Measurements from ENCODE around the gene IRF9. TPM values are rescaled to one million over a fixed set of nuclear protein-coding genes. Genes with fewer than 3 reads are reported as not detected.

The IRF9 gene
- total RNA-seq, 2 experiments from 2014 or later: 35.1 to 39.1 TPM

GRCh38 chr14:24149302-24149969 lies 11.6 kb upstream of the IRF9 start:
- Histone ChIP-seq H3K4me1 (ENCODE audit: insufficient read depth, low read length, poor library complexity, severe bottlenecking) (peaks cover 17% of the 10 kb centered on the region), H3K9me3 (ENCODE audit: low read length) (no peaks in the 10 kb centered on the region), H4K20me1 (ENCODE audit: insufficient read depth, low read length) (no peaks in the 10 kb centered on the region), H3K79me2 (ENCODE audit: insufficient read depth, low read depth, low read length) (peaks cover 19% of the 10 kb centered on the region; the same call in 1 of the 2 replicates), H3K9me2 (ENCODE audit: insufficient read depth, low read length) (no peaks in the 10 kb centered on the region), H3K36me3 (ENCODE audit: insufficient read depth, low read length) (peaks cover 49% of the 10 kb centered on the region), H3K4me2 (ENCODE audit: low read length) (no peak overlapping the region), H3K27ac (ENCODE audit: low read depth, low read length, poor library complexity, severe bottlenecking) (no peak overlapping the region), H3K4me3 (ENCODE audit: low read depth, low read length, poor library complexity, severe bottlenecking) (no peak overlapping the region), H2AFZ (ENCODE audit: low read length) (no peak overlapping the region)
- DNase-seq (ENCODE audit: low spot score): no peak
- BruUV-seq (replicated peaks): no TSS peak
- POLR2A ChIA-PET: interaction anchor here (1.1 to 3.9 kb wide), 2 partner anchors 54 to 55 kb away, joined by 3 to 20 read pairs; partner anchors contain the start of gene PCK2
- intact Hi-C loops (cut with micrococcal nuclease; ENCODE audit: unreplicated experiment): loop anchor here (10.0 kb wide), 1 partner anchor 845 kb away; the partner anchor contains the start of genes BCL2L2 and PPP1R3E
- CTCF ChIA-PET (ENCODE audit: unreplicated experiment): interaction anchor here (1.1 kb wide), 1 partner anchor 12 kb away, joined by 4 read pairs; the partner anchor contains the start of gene IRF9
- TF ChIP-seq EZH2phosphoT487 (IDR thresholded peaks at IDR 0.05; ENCODE audit: borderline replicate concordance, low read depth, low read length) (no peak), CTCF (conservative IDR thresholded peaks at IDR 0.05; ENCODE audit: low read length) (no peak)

GRCh38 chr14:24150061-24150460 lies 11.0 kb upstream of the IRF9 start:
- H2AFZ ChIP-seq (ENCODE audit: low read length): no peak overlapping the region
- H4K20me1 ChIP-seq (ENCODE audit: insufficient read depth, low read length): no peaks in the 10 kb centered on the region
- no peak overlapping the region for H3K27ac ChIP-seq (ENCODE audit: low read depth, low read length, poor library complexity, severe bottlenecking)
- CTCF ChIA-PET (ENCODE audit: unreplicated experiment): interaction anchor here (2.2 kb wide), 1 partner anchor 11 kb away, joined by 6 read pairs; the partner anchor contains the start of gene IRF9
- H3K4me2 ChIP-seq (ENCODE audit: low read length): no peak overlapping the region
- H3K4me1 ChIP-seq (ENCODE audit: insufficient read depth, low read length, poor library complexity, severe bottlenecking): peaks cover 16% of the 10 kb centered on the region
- H3K36me3 ChIP-seq (ENCODE audit: insufficient read depth, low read length): peaks cover 49% of the 10 kb centered on the region
- no TSS peak for BruUV-seq (replicated peaks)
- H3K79me2 ChIP-seq (ENCODE audit: insufficient read depth, low read depth, low read length): peaks cover 19% of the 10 kb centered on the region; the same call in 1 of the 2 replicates
- H3K4me3 ChIP-seq (ENCODE audit: low read depth, low read length, poor library complexity, severe bottlenecking): no peak overlapping the region
- H3K9me2 ChIP-seq (ENCODE audit: insufficient read depth, low read length): no peaks in the 10 kb centered on the region
- TF ChIP-seq CTCF (conservative IDR thresholded peaks at IDR 0.05; ENCODE audit: low read length): no peak
- TF ChIP-seq EZH2phosphoT487 (IDR thresholded peaks at IDR 0.05; ENCODE audit: borderline replicate concordance, low read depth, low read length): no peak
- intact Hi-C loops (cut with micrococcal nuclease; ENCODE audit: unreplicated experiment): no loop called here
- no peak for DNase-seq (ENCODE audit: low spot score)
- H3K9me3 ChIP-seq (ENCODE audit: low read length): no peaks in the 10 kb centered on the region
- POLR2A ChIA-PET: interaction anchor here (1.1 kb wide), 1 partner anchor 55 kb away, joined by 3 read pairs; no protein-coding TSS in a partner anchor

- Histone ChIP-seq H3K36me3 (ENCODE audit: insufficient read depth, low read length) (peaks cover 51% of the 10 kb centered on the region), H3K9me2 (ENCODE audit: insufficient read depth, low read length) (no peaks in the 10 kb centered on the region), H3K4me2 (ENCODE audit: low read length) (no peak overlapping the region), H2AFZ (ENCODE audit: low read length) (no peak overlapping the region), H4K20me1 (ENCODE audit: insufficient read depth, low read length) (no peaks in the 10 kb centered on the region), H3K4me1 (ENCODE audit: insufficient read depth, low read length, poor library complexity, severe bottlenecking) (peaks cover 11% of the 10 kb centered on the region), H3K27ac (ENCODE audit: low read depth, low read length, poor library complexity, severe bottlenecking) (no peak overlapping the region), H3K9me3 (ENCODE audit: low read length) (no peaks in the 10 kb centered on the region), H3K4me3 (ENCODE audit: low read depth, low read length, poor library complexity, severe bottlenecking) (no peak overlapping the region), H3K79me2 (ENCODE audit: insufficient read depth, low read depth, low read length) (peaks cover 14% of the 10 kb centered on the region; the same call in 1 of the 2 replicates)
- CTCF ChIA-PET (ENCODE audit: unreplicated experiment): interaction anchor here (2.2 kb wide), 1 partner anchor 11 kb away, joined by 6 read pairs; the partner anchor contains the start of gene IRF9
- TF ChIP-seq CTCF (conservative IDR thresholded peaks at IDR 0.05; ENCODE audit: low read length) (no peak), EZH2phosphoT487 (IDR thresholded peaks at IDR 0.05; ENCODE audit: borderline replicate concordance, low read depth, low read length) (no peak)
- DNase-seq (ENCODE audit: low spot score): no peak
- POLR2A ChIA-PET: interaction anchor here (0.6 to 1.1 kb wide), 2 partner anchors 55 to 829 kb away, joined by 3 to 4 read pairs; partner anchors contain the start of gene PABPN1
- BruUV-seq (replicated peaks): no TSS peak
- intact Hi-C loops (cut with micrococcal nuclease; ENCODE audit: unreplicated experiment): no loop called here
These were observed 10.5 kb upstream of the IRF9 start for GRCh38 chr14:24150567-24150966.

Data from OCI-LY7 (cell line).